Lower leg skin (tissue), 4 donors: ENCODE data around the gene MT1X. TPM values are rescaled to one million over a fixed set of nuclear protein-coding genes. Genes with fewer than 3 reads are reported as not detected.
A peak's percentile ranks its signal among the peaks of the same experiment; 100 is the strongest.
"Not testable (repeated sequence)": the region's sequence is repeated elsewhere in the genome, so short reads cannot be mapped to it uniquely, and the experiment has no call there.

Experiments
- DNase-seq, 2 donors: peaks; one replicate each; pipeline ENCODE4 v3.0.0-alpha.2; 2019; ENCODE audit warnings: low spot score in 2 of 2
- H3K4me3 ChIP-seq: fragments of 200-600 bp; sonication (generic); 2 replicates; pipeline ENCODE4 v1.5.1; 2017; ENCODE audit warnings: mild to moderate bottlenecking, low read depth; ENCODE audit not compliant: poor library complexity, severe bottlenecking
- CTCF ChIP-seq, 3 donors: fragments of 450-650 bp; IDR thresholded peaks; one replicate each; pipeline ENCODE4 v1.5.1; 2016; ENCODE audit warnings: antibody characterized with exemption in 3 of 3, mild to moderate bottlenecking in 3 of 3, moderate library complexity in 2 of 3
- POLR2A ChIP-seq, 2 donors: fragments of 450-650 bp; IDR thresholded peaks; one replicate each; pipeline ENCODE4 v1.6.1; 2016 to 2017; ENCODE audit warnings: antibody characterized with exemption in 2 of 2, mild to moderate bottlenecking in 1 of 2, moderate library complexity in 1 of 2
- WGBS, 2 donors: methylation state at CpG; one replicate each; pipeline ENCODE4 v1.1.5; 2018; 5-methylcytosine and 5-hydroxymethylcytosine counted together
- intact Hi-C: fragments of 100-400 bp; cut with DNase I; formaldehyde crosslinking; loops from one replicate; pipeline ENCODE4 v1.15.0; 2023; ENCODE audit warnings: low total_unique reads
- total RNA-seq, 4 donors: library from RNA; depleted of rRNA; stranded (reverse); fragments of >200 nt; gene quantifications; one replicate each; pipeline ENCODE4 v1.1.0, GENCODE V29; 2016

Gene MT1X
- total RNA-seq, 4 donors from 2014 or later, result 1,041 to 3,584 (median 2,610) TPM

GRCh38 chr16:56673921-56674320, 8.3 kb upstream of the MT1X start:
- no peak overlapping the region for H3K4me3 ChIP-seq
- intact Hi-C loops, result loop anchor here (10.0 kb wide), 1 partner anchor 121 kb away; no protein-coding TSS in a partner anchor
- WGBS, 2 donors, result 37 to 43% methylated on average over 12 of the region's 12 CpGs
- no peak for DNase-seq
- TF ChIP-seq CTCF (IDR thresholded peaks at IDR 0.05) (no peak), POLR2A (IDR thresholded peaks at IDR 0.05) (no peak)

- 78 to 81% methylated on average over 6 of the region's 6 CpGs for WGBS, 2 donors
- intact Hi-C loops, result loop anchor here (10.0 kb wide), 1 partner anchor 120 kb away; no protein-coding TSS in a partner anchor
- H3K4me3 ChIP-seq, DNase-seq: not testable (repeated sequence)
Observed at GRCh38 chr16:56674570-56674969, 7.7 kb upstream of the MT1X start.

- WGBS, 2 donors, result 41 to 57% methylated on average over 31 to 32 of the region's 32 CpGs
- intact Hi-C loops, result loop anchor here (10.0 kb wide), 1 partner anchor 119 kb away; no protein-coding TSS in a partner anchor
- no peak overlapping the region for H3K4me3 ChIP-seq
- DNase-seq, result peak in 1 of 2 donors; percentile 82
- no peak for TF ChIP-seq POLR2A (IDR thresholded peaks at IDR 0.05)
- TF ChIP-seq CTCF (IDR thresholded peaks at IDR 0.05), result no peak
Observed at GRCh38 chr16:56675685-56676210, 6.5 kb upstream of the MT1X start.

GRCh38 chr16:56677474-56677873, 4.8 kb upstream of the MT1X start:
- 82 to 91% methylated on average over 2 to 3 of the region's 3 CpGs for WGBS, 2 donors
- no peak for DNase-seq
- intact Hi-C loops, result loop anchor here (10.0 kb wide), 1 partner anchor 117 kb away; no protein-coding TSS in a partner anchor
- TF ChIP-seq CTCF (IDR thresholded peaks at IDR 0.05) (no peak), POLR2A (IDR thresholded peaks at IDR 0.05) (no peak)
- H3K4me3 ChIP-seq, result no peak overlapping the region

- WGBS, 2 donors, result 94 to 98% methylated on average over 3 of the region's 3 CpGs
- no peak for DNase-seq
- no peak overlapping the region for H3K4me3 ChIP-seq
- TF ChIP-seq POLR2A (IDR thresholded peaks at IDR 0.05) (no peak), CTCF (IDR thresholded peaks at IDR 0.05) (no peak)
- intact Hi-C loops, result loop anchor here (10.0 kb wide), 1 partner anchor 116 kb away; no protein-coding TSS in a partner anchor
Observed at GRCh38 chr16:56679078-56679730, 3.1 kb upstream of the MT1X start.

- TF ChIP-seq POLR2A (IDR thresholded peaks at IDR 0.05), result no peak
- no peak for TF ChIP-seq CTCF (IDR thresholded peaks at IDR 0.05)
- intact Hi-C loops, result loop anchor here (10.0 kb wide), 2 partner anchors 75 to 115 kb away; partner anchors contain the start of gene MT2A
- H3K4me3 ChIP-seq, result no peak overlapping the region
- DNase-seq, result no peak
- WGBS, 2 donors, result 82% methylated on average over 6 of the region's 6 CpGs
Observed at GRCh38 chr16:56679818-56680217, 2.5 kb upstream of the MT1X start.
